ENCODE data around the gene ERMAP. TPM values are rescaled to one million over a fixed set of nuclear protein-coding genes. Genes with fewer than 3 reads are reported as not detected.
"Not testable (repeated sequence)": the region's sequence is repeated elsewhere in the genome, so short reads cannot be mapped to it uniquely, and the experiment has no call there.

ERMAP gene
- total RNA-seq, 1 donor from 2014 or later: 11.2 TPM

- ATAC-seq; intact Hi-C loops (cut with DNase I); DNase-seq (ENCODE audit: low spot score): not testable (repeated sequence)
Measured at GRCh38 chr1:42859366-42859765, 42.4 kb downstream of the ERMAP start.

- DNase-seq (ENCODE audit: low spot score) (no peak), ATAC-seq (no peak)
- intact Hi-C loops (cut with DNase I): no loop called here
Measured at GRCh38 chr1:42860339-42861013, 43.6 kb downstream of the ERMAP start.

- DNase-seq (ENCODE audit: low spot score) (no peak), ATAC-seq (no peak)
- intact Hi-C loops (cut with DNase I): no loop called here
Measured at GRCh38 chr1:42861014-42861399, 44.1 kb downstream of the ERMAP start.

- DNase-seq (ENCODE audit: low spot score) (no peak), ATAC-seq (no peak)
- intact Hi-C loops (cut with DNase I): no loop called here
Measured at GRCh38 chr1:42866549-42866948, 49.6 kb downstream of the ERMAP start.

GRCh38 chr1:42868466-42868865, 51.5 kb downstream of the ERMAP start:
- ATAC-seq; intact Hi-C loops (cut with DNase I); DNase-seq (ENCODE audit: low spot score): not testable (repeated sequence)

GRCh38 chr1:42869254-42869653, 52.3 kb downstream of the ERMAP start:
- DNase-seq (ENCODE audit: low spot score); ATAC-seq; intact Hi-C loops (cut with DNase I): not testable (repeated sequence)

- ATAC-seq; DNase-seq (ENCODE audit: low spot score); intact Hi-C loops (cut with DNase I): not testable (repeated sequence)
Measured at GRCh38 chr1:42869751-42870150, 52.8 kb downstream of the ERMAP start.

- intact Hi-C loops (cut with DNase I); ATAC-seq; DNase-seq (ENCODE audit: low spot score): not testable (repeated sequence)
Measured at GRCh38 chr1:42873108-42873507, 56.2 kb downstream of the ERMAP start.

GRCh38 chr1:42873670-42874069, 56.7 kb downstream of the ERMAP start:
- intact Hi-C loops (cut with DNase I): no loop called here
- ATAC-seq (no peak), DNase-seq (ENCODE audit: low spot score) (no peak)

- intact Hi-C loops (cut with DNase I): no loop called here
- ATAC-seq: no peak
- no peak for DNase-seq (ENCODE audit: low spot score)
Measured at GRCh38 chr1:42876009-42876408, 59.1 kb downstream of the ERMAP start.

- no peak for ATAC-seq
- DNase-seq (ENCODE audit: low spot score): no peak
- intact Hi-C loops (cut with DNase I): no loop called here
Measured at GRCh38 chr1:42877380-42877779, 60.5 kb downstream of the ERMAP start.

- intact Hi-C loops (cut with DNase I): no loop called here
- DNase-seq (ENCODE audit: low spot score) (no peak), ATAC-seq (no peak)
Measured at GRCh38 chr1:42880384-42880783, 63.5 kb downstream of the ERMAP start.

GRCh38 chr1:42886046-42886739, 69.3 kb downstream of the ERMAP start:
- ATAC-seq: no peak
- DNase-seq (ENCODE audit: low spot score): no peak
- intact Hi-C loops (cut with DNase I): no loop called here

GRCh38 chr1:42886800-42887199, 69.9 kb downstream of the ERMAP start:
- intact Hi-C loops (cut with DNase I): no loop called here
- DNase-seq (ENCODE audit: low spot score) (peak; percentile 60), ATAC-seq (no peak)

- ATAC-seq (no peak), DNase-seq (ENCODE audit: low spot score) (no peak)
Measured at GRCh38 chr1:42887366-42887765, 70.4 kb downstream of the ERMAP start.

GRCh38 chr1:42888013-42888633, 71.2 kb downstream of the ERMAP start:
- ATAC-seq (no peak), DNase-seq (ENCODE audit: low spot score) (no peak)
- intact Hi-C loops (cut with DNase I): no loop called here

More at GRCh38 chr1:42887366-42887765, 70.4 kb downstream of the ERMAP start:
- intact Hi-C loops (cut with DNase I): no loop called here

- DNase-seq (ENCODE audit: low spot score) (no peak), ATAC-seq (no peak)
- intact Hi-C loops (cut with DNase I): no loop called here
Measured at GRCh38 chr1:42889264-42889663, 72.3 kb downstream of the ERMAP start.

GRCh38 chr1:42891465-42892138, 74.7 kb downstream of the ERMAP start:
- intact Hi-C loops (cut with DNase I): no loop called here
- DNase-seq (ENCODE audit: low spot score): no peak
- no peak for ATAC-seq

Data from sciatic nerve (tissue), 2 donors.